GM12891 (cell line): ENCODE data around the gene APOB.

Source experiments
- POLR2A ChIP-seq: IDR thresholded peaks from 2 replicates; pipeline ENCODE4 v1.6.1; 2011; ENCODE audit warnings: low read depth, low read length, control low read depth
- POLR2AphosphoS5 ChIP-seq: IDR thresholded peaks from 2 replicates; pipeline ENCODE4 v1.6.1; 2011; ENCODE audit warnings: low read depth, low read length, control low read depth
- POU2F2 ChIP-seq: IDR thresholded peaks from 2 replicates; pipeline ENCODE4 v1.6.1; 2011; ENCODE audit warnings: low read depth, mild to moderate bottlenecking, control low read depth, low read length, moderate library complexity
- TAF1 ChIP-seq: IDR thresholded peaks from 2 replicates; pipeline ENCODE4 v1.6.1; 2011; ENCODE audit warnings: low read depth, low read length, control low read depth

GRCh38 chr2:21069746-21070340 lies 26.0 kb upstream of the APOB start:
- TF ChIP-seq POLR2A (no peak), POLR2AphosphoS5 (no peak), POU2F2 (no peak), TAF1 (no peak)
